Panc1 (cell line): Measurements from ENCODE around the gene LMLN. TPM values are rescaled to one million over a fixed set of nuclear protein-coding genes. Genes with fewer than 3 reads are reported as not detected.

Experiments
- ATAC-seq: fragments of 200-7000 bp; cut with Tn5 transposase; 2 replicates; pipeline ENCODE4 v1.9.1; 2020; ENCODE audit warnings: mild to moderate bottlenecking, moderate library complexity
- BruUV-seq: library from RNA; stranded (reverse); fragments of 400-500 nt; replicated peaks from 2 replicates; lab custom pipeline; 2021; lab: Mats Ljungman, UMichigan
- CTCF ChIA-PET: fragments of 300-600 bp; sonication (Branson Sonifier 250); formaldehyde crosslinking; loops from one replicate; lab custom pipeline; 2022; ENCODE audit warnings: antibody characterized with exemption; lab: Charles Lee
- POLR2A ChIA-PET: fragments of 300-600 bp; sonication (Branson Sonifier 250); formaldehyde crosslinking; loops from one replicate; lab custom pipeline; 2022; ENCODE audit warnings: antibody characterized with exemption; lab: Charles Lee
- DNase-seq: peaks from one replicate; pipeline ENCODE4 v3.0.0-alpha.2; 2010; ENCODE audit warnings: low read depth, low spot score
- H3K27ac ChIP-seq: 2 replicates; pipeline ENCODE4 v1.5.1; 2011; ENCODE audit warnings: mild to moderate bottlenecking, low read length, inconsistent platforms
- H3K27me3 ChIP-seq: fragments of 200-500 bp; sonication (Bioruptor generic); 2 replicates; pipeline ENCODE4 v1.6.0; 2014; ENCODE audit warnings: low read length, inconsistent platforms; ENCODE audit not compliant: control insufficient read depth, insufficient read depth
- H3K36me3 ChIP-seq: fragments of 200-500 bp; sonication (Bioruptor generic); 2 replicates; pipeline ENCODE4 v1.5.1; 2014; ENCODE audit warnings: inconsistent platforms, mild to moderate bottlenecking, low read length, moderate library complexity; ENCODE audit not compliant: control insufficient read depth, insufficient read depth
- H3K4me1 ChIP-seq: 2 replicates; pipeline ENCODE4 v1.5.1; 2011; ENCODE audit warnings: inconsistent platforms, mild to moderate bottlenecking, low read length, moderate library complexity; ENCODE audit not compliant: control insufficient read depth, insufficient read depth
- H3K4me3 ChIP-seq, 2 experiments: 2 replicates each; pipeline ENCODE4 v1.5.1; 2011 to 2012; ENCODE audit warnings: low read depth in 2 of 2, low read length in 2 of 2, mild to moderate bottlenecking in 2 of 2, inconsistent platforms in 1 of 2, moderate library complexity in 1 of 2
- H3K9me3 ChIP-seq: fragments of 200-500 bp; sonication (Bioruptor generic); 2 replicates; pipeline ENCODE4 v1.5.1; 2014; ENCODE audit warnings: low read depth, mild to moderate bottlenecking, inconsistent platforms, low read length, moderate library complexity; ENCODE audit not compliant: control insufficient read depth, insufficient read depth
- POLR2AphosphoS5 ChIP-seq: IDR thresholded peaks from 2 replicates; pipeline ENCODE4 v1.6.1; 2012; ENCODE audit warnings: mild to moderate bottlenecking, low read depth, low read length, moderate library complexity
- SIN3A ChIP-seq: IDR thresholded peaks from 2 replicates; pipeline ENCODE4 v1.6.1; 2012; ENCODE audit warnings: low read depth, mild to moderate bottlenecking, low read length, moderate library complexity, borderline replicate concordance; ENCODE audit not compliant: insufficient read depth
- TCF7L2 ChIP-seq: IDR thresholded peaks from 2 replicates; pipeline ENCODE4 v1.6.1; 2011; ENCODE audit warnings: mild to moderate bottlenecking, low read depth, low read length, inconsistent platforms
- in situ Hi-C: cut with HindIII; loops from 2 replicates; pipeline ENCODE4 v1.10.0; 2016; ENCODE audit warnings: low sequenced_read_pairs, low pct_unique_long_range_greater_than_20kb
- intact Hi-C: fragments of 100-400 bp; cut with micrococcal nuclease; formaldehyde crosslinking; loops from one replicate; pipeline ENCODE4 v1.10.0; 2022; ENCODE audit not compliant: unreplicated experiment
- total RNA-seq: library from RNA; stranded (reverse); gene quantifications from one replicate; pipeline ENCODE4 v1.2.1, GENCODE V29; 2021; ENCODE audit not compliant: unreplicated experiment
- TF ChIP-seq, protein P1 (sequence below): fragments of 450-650 bp; IDR thresholded peaks from 2 replicates; pipeline ENCODE4 v1.5.1; 2017; ENCODE audit warnings: mild to moderate bottlenecking
- TF ChIP-seq, protein P2 (sequence below), 2 experiments: IDR thresholded peaks; 2 replicates each; pipeline ENCODE4 v1.6.1; 2011 to 2012; ENCODE audit warnings: low read depth in 2 of 2, control low read depth in 1 of 2, low read length in 1 of 2, mild to moderate bottlenecking in 1 of 2, moderate library complexity in 1 of 2; ENCODE audit not compliant: insufficient read depth in 1 of 2

Gene LMLN
- total RNA-seq, 1 experiment from 2014 or later = 21.8 TPM

DNA sequence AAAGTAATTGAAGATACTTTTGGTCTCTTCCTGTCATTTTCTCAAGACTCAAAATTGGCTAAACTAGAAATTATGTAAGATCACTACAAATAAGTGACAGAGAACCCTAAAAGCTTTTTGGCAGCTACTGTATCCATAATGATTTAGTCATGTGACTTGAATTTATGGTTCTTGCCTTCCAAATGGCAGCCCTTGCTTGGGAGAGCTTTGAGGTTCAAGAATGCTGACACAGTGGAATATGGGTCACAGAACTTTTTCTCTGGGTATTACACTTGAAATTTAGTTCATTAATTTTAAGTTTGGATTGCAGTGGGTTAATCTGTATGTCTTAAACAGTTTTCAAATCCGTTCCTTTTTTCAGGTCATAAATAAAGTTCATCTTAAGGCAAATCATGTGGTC, 14.0 kb downstream of the LMLN start:
- in situ Hi-C loops (no loop called here), intact Hi-C loops (no loop called here)
- POLR2A ChIA-PET = no interaction called here
- H3K27me3 ChIP-seq = no peaks in the 10 kb centered on the region
- DNase-seq (no peak), ATAC-seq (no peak)
- peaks cover 4% of the 10 kb centered on the region; the same call in 1 of the 2 replicates for H3K9me3 ChIP-seq
- BruUV-seq = no TSS peak
- no peak overlapping the region for H3K27ac ChIP-seq
- no peaks in the 10 kb centered on the region for H3K4me1 ChIP-seq
- no peak overlapping the region for H3K4me3 ChIP-seq
- 0 out of 2 replicates have a peak, but pooled peaks cover 2% of the 10 kb centered on the region for H3K36me3 ChIP-seq
- TF ChIP-seq, protein P1, sequence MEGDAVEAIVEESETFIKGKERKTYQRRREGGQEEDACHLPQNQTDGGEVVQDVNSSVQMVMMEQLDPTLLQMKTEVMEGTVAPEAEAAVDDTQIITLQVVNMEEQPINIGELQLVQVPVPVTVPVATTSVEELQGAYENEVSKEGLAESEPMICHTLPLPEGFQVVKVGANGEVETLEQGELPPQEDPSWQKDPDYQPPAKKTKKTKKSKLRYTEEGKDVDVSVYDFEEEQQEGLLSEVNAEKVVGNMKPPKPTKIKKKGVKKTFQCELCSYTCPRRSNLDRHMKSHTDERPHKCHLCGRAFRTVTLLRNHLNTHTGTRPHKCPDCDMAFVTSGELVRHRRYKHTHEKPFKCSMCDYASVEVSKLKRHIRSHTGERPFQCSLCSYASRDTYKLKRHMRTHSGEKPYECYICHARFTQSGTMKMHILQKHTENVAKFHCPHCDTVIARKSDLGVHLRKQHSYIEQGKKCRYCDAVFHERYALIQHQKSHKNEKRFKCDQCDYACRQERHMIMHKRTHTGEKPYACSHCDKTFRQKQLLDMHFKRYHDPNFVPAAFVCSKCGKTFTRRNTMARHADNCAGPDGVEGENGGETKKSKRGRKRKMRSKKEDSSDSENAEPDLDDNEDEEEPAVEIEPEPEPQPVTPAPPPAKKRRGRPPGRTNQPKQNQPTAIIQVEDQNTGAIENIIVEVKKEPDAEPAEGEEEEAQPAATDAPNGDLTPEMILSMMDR = no peak
- TF ChIP-seq TCF7L2 (no peak), SIN3A (no peak), POLR2AphosphoS5 (no peak)
- TF ChIP-seq, protein P2, sequence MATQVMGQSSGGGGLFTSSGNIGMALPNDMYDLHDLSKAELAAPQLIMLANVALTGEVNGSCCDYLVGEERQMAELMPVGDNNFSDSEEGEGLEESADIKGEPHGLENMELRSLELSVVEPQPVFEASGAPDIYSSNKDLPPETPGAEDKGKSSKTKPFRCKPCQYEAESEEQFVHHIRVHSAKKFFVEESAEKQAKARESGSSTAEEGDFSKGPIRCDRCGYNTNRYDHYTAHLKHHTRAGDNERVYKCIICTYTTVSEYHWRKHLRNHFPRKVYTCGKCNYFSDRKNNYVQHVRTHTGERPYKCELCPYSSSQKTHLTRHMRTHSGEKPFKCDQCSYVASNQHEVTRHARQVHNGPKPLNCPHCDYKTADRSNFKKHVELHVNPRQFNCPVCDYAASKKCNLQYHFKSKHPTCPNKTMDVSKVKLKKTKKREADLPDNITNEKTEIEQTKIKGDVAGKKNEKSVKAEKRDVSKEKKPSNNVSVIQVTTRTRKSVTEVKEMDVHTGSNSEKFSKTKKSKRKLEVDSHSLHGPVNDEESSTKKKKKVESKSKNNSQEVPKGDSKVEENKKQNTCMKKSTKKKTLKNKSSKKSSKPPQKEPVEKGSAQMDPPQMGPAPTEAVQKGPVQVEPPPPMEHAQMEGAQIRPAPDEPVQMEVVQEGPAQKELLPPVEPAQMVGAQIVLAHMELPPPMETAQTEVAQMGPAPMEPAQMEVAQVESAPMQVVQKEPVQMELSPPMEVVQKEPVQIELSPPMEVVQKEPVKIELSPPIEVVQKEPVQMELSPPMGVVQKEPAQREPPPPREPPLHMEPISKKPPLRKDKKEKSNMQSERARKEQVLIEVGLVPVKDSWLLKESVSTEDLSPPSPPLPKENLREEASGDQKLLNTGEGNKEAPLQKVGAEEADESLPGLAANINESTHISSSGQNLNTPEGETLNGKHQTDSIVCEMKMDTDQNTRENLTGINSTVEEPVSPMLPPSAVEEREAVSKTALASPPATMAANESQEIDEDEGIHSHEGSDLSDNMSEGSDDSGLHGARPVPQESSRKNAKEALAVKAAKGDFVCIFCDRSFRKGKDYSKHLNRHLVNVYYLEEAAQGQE (IDR thresholded peaks at IDR 0.05; ENCODE audit: insufficient read depth in 1 of 2, low read depth in 2 of 2, low read length in 1 of 2) = no peak
- CTCF ChIA-PET = no interaction called here

DNA sequence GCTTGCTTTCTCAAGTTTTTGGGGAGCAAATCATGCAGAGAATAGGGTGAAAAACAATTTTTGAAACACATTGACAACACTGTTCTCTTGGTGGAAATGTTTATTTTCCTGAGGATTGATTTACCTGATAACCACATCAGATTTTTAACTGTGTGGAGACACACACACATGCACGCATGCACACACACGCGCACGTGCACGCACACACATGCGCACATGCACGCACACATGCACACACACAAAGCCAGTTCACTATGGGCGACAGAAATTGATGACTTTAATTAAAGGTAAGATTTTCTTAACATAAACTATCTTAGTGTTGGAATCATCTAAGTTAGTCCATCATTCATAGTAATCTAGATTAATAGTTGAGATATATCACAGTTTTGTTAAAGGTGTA, 15.3 kb downstream of the LMLN start:
- no peak overlapping the region for H3K4me3 ChIP-seq
- no peaks in the 10 kb centered on the region for H3K4me1 ChIP-seq
- no TSS peak for BruUV-seq
- 0 out of 2 replicates have a peak, but pooled peaks cover 2% of the 10 kb centered on the region for H3K36me3 ChIP-seq
- no peak for DNase-seq
- ATAC-seq = no peak
- TF ChIP-seq SIN3A (no peak), POLR2AphosphoS5 (no peak), TCF7L2 (no peak)
- TF ChIP-seq, protein P2 (IDR thresholded peaks at IDR 0.05; ENCODE audit: insufficient read depth in 1 of 2, low read depth in 2 of 2, low read length in 1 of 2) = no peak
- TF ChIP-seq, protein P1 = no peak
- POLR2A ChIA-PET = no interaction called here
- in situ Hi-C loops = no loop called here
- peaks cover 4% of the 10 kb centered on the region; the same call in 1 of the 2 replicates for H3K9me3 ChIP-seq
- H3K27ac ChIP-seq = no peak overlapping the region
- CTCF ChIA-PET = no interaction called here
- H3K27me3 ChIP-seq = no peaks in the 10 kb centered on the region
- intact Hi-C loops = no loop called here
